ENCODE data around the gene SFMBT1. TPM values are rescaled to one million over a fixed set of nuclear protein-coding genes. Genes with fewer than 3 reads are reported as not detected.

Gene SFMBT1
- total and polyA plus RNA-seq, 2 of the 8 experiments (the other 6 are each of a cell fraction or from before 2014, with no cell fraction given), result 8.1 to 16.8 TPM

- Histone ChIP-seq H2BK120ac (replicated peaks; ENCODE audit: low read depth, low read length) (no peak overlapping the region), H2BK5ac (ENCODE audit: low read depth, low read length) (no peak overlapping the region), H3K18ac (ENCODE audit: extremely low read depth, low read length) (no peak overlapping the region), H3K79me1 (ENCODE audit: low read depth, low read length) (no peaks in the 10 kb centered on the region), H3K4me1 (replicated peaks in 1 of 4; ENCODE audit: control insufficient read depth in 3 of 4, insufficient read depth in 4 of 4, low read length in 3 of 4) (no peaks in the 10 kb centered on the region), H2AK5ac (ENCODE audit: low read depth, low read length) (no peak overlapping the region), H3K27me3 (replicated peaks in 1 of 4; ENCODE audit: control insufficient read depth in 3 of 4, extremely low read depth in 1 of 4, insufficient read depth in 3 of 4, low read length in 3 of 4) (no peaks in the 10 kb centered on the region), H3K27ac (ENCODE audit: low read depth, low read length) (no peak overlapping the region), H4K5ac (ENCODE audit: insufficient read length, low read depth, low read length) (no peak overlapping the region), H3K56ac (replicated peaks; ENCODE audit: insufficient read length, low read depth, low read length) (no peak overlapping the region), H3K4me2 (ENCODE audit: insufficient read depth in 1 of 2, low read depth in 2 of 2, low read length in 2 of 2) (no peak overlapping the region), H4K20me1 (replicated peaks in 1 of 2; ENCODE audit: control insufficient read depth in 1 of 2, insufficient read depth in 2 of 2, low read length in 2 of 2) (no peaks in the 10 kb centered on the region), H2AFZ (ENCODE audit: low read length) (no peak overlapping the region), H3K9me3 (ENCODE audit: insufficient read depth in 2 of 2, low read depth in 1 of 2, low read length in 1 of 2) (no peaks in the 10 kb centered on the region), H3K4ac (replicated peaks; ENCODE audit: insufficient read length, low read depth, low read length) (no peak overlapping the region), H2BK12ac (ENCODE audit: low read depth, low read length) (no peak overlapping the region), H3K36me3 (ENCODE audit: control insufficient read depth in 2 of 4, insufficient read depth in 4 of 4, low read length in 3 of 4) (peaks cover 0 to 20% (median 7%) of the 10 kb centered on the region in 4 experiments; a peak in 3 of 8 replicates), H4K91ac (replicated peaks; ENCODE audit: insufficient read length, low read length) (no peak overlapping the region), H2BK15ac (ENCODE audit: low read length) (no peak overlapping the region), H2BK20ac (ENCODE audit: low read length) (no peak overlapping the region), H3K4me3 (ENCODE audit: extremely low read depth in 1 of 4, insufficient read depth in 2 of 4, low read depth in 3 of 4, low read length in 4 of 4) (no peak overlapping the region), H3K14ac (ENCODE audit: insufficient read length) (no peak overlapping the region), H3K79me2 (ENCODE audit: control insufficient read depth in 1 of 2, insufficient read depth in 2 of 2, low read length in 2 of 2) (no peaks in the 10 kb centered on the region), H3K9ac (replicated peaks in 1 of 4; ENCODE audit: extremely low read depth in 1 of 4, low read depth in 3 of 4, low read length in 3 of 4) (no peak overlapping the region), H4K8ac (ENCODE audit: extremely low read depth, insufficient read depth, low read length) (no peak overlapping the region), H3K23ac (ENCODE audit: insufficient read length) (no peak overlapping the region), H3K23me2 (ENCODE audit: low read depth, low read length) (no peaks in the 10 kb centered on the region)
- FAIRE-seq, result no peak
- CTCF ChIA-PET (ENCODE audit: partially characterized antibody), result interaction anchor here (0.7 to 5.5 kb wide), 5 partner anchors 11 to 76 kb away, joined by 3 to 27 read pairs (median 4); no protein-coding TSS in a partner anchor
- no peak for DNase-seq (ENCODE audit: low read depth in 1 of 2, low spot score in 2 of 2)
- WGBS, 2 experiments (ENCODE audit: extremely low coverage in 1 of 2, insufficient coverage in 1 of 2, insufficient read length in 1 of 2, insufficient replicate concordance in 2 of 2, low coverage in 1 of 2, low lambda C conversion rate in 2 of 2, missing lambda C conversion rate in 1 of 2), result 96% methylated on average over 2 of the region's 2 CpGs; no CpG with 5 or more reads in 1 of the 2 experiments
- POLR2A ChIA-PET (ENCODE audit: partially characterized antibody), result no interaction called here
- TF ChIP-seq BCL11A (IDR thresholded peaks at IDR 0.05; ENCODE audit: low read depth in 2 of 2, low read length in 2 of 2) (no peak), SIX5 (IDR thresholded peaks at IDR 0.05; ENCODE audit: low read depth, low read length) (no peak), EZH2 (IDR thresholded peaks at IDR 0.05; ENCODE audit: low read depth, low read length, severe bottlenecking) (no peak), TEAD4 (IDR thresholded peaks at IDR 0.05; ENCODE audit: low read depth, low read length) (no peak), MAFK (IDR thresholded peaks at IDR 0.05; ENCODE audit: low read depth, low read length) (no peak), CREB1 (IDR thresholded peaks at IDR 0.05) (no peak), KDM1A (IDR thresholded peaks at IDR 0.05; ENCODE audit: borderline replicate concordance, low read length) (no peak), YY1 (IDR thresholded peaks at IDR 0.05; ENCODE audit: low read depth, low read length) (no peak), CBX8 (IDR thresholded peaks at IDR 0.05; ENCODE audit: borderline replicate concordance, low read depth, low read length) (no peak), SIN3A (conservative IDR thresholded peaks at IDR 0.05 in 1 of 2, IDR thresholded peaks at IDR 0.05 in 1 of 2; ENCODE audit: low read depth in 1 of 2, low read length in 2 of 2) (no peak), HDAC2 (IDR thresholded peaks at IDR 0.05; ENCODE audit: borderline replicate concordance in 1 of 2, low read depth in 2 of 2, low read length in 2 of 2) (no peak), JUN (IDR thresholded peaks at IDR 0.05; ENCODE audit: low read depth, low read length) (no peak)
- TF ChIP-seq, protein P1, sequence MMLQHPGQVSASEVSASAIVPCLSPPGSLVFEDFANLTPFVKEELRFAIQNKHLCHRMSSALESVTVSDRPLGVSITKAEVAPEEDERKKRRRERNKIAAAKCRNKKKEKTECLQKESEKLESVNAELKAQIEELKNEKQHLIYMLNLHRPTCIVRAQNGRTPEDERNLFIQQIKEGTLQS (IDR thresholded peaks at IDR 0.05; ENCODE audit: insufficient read depth, low read depth, low read length), result no peak
- TF ChIP-seq, protein P2, sequence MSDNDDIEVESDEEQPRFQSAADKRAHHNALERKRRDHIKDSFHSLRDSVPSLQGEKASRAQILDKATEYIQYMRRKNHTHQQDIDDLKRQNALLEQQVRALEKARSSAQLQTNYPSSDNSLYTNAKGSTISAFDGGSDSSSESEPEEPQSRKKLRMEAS (IDR thresholded peaks at IDR 0.05), result no peak
Observed at GRCh38 chr3:52920841-52921240, 125.0 kb downstream of the SFMBT1 start.
